GM19099 (cell line): ENCODE data around the gene ZNF687.
A peak's percentile ranks its signal among the peaks of the same experiment; 100 is the strongest.

Source experiments
- POLR2A ChIP-seq: IDR thresholded peaks from 3 replicates; pipeline ENCODE4 v1.6.1; 2011; ENCODE audit warnings: low read depth; ENCODE audit not compliant: insufficient read length; ENCODE audit errors: extremely low read depth

Gene ZNF687

GRCh38 chr1:151290709-151291303, 8.7 kb downstream of the ZNF687 start:
- TF ChIP-seq POLR2A = peak; percentile 19

DNA sequence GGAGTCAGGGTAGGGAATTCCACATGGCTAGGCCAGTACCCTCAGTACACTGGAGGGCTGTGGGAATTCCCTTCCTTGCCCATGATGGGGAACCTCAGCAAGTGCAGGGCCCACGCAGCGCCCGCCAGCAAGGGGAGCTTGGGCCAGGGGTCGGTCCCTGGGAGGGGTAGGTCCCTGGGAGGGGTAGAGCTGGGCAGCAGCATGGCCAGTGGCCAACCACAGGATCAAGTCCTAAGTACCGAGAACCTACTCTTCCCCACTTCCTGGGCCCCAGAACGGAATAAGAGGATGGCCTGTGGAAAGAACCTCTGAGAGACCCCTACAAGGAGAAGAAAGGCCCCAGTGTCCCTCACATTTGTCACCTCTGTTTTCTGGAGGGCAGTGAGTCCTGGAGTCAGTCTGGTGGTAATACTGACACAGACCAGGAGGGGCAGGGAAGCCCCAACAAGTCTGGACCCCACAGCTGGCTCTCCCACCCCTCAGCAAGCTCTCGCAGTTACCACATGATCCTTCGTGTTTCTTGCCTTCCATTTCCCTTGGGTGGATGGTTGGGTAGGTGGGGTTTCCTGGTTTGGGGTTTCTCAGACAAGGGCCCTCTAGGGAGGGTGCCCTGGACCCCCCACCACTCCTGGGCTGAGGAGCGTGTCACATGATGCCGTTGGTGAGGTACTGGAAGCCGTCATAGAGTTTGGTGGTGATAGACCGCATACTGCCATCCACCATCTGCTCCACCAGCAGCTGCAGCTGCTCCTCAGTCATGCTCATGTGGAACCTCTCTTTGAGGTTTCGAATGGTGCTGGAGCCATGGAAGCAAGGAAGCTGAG, 10.3 kb downstream of the ZNF687 start:
- no peak for TF ChIP-seq POLR2A

DNA sequence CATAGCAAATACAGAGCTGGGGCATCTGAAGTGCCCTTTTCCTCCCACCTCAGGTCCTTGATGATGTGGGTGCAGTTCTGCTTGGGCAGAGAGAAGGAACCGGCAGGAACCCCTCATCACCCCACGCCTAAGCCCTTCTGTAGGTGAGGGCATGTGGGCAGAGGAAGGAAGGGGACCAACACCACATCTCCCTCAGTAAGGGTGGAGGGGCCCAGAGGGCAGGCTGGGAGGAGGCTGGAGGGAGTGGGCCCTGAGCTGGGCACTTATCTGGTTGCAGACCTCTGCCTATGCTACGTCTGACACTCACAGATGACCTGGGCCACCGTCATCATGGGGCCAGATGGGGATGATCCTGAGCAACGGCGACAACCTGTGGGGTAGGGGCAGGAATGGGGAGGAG, 11.0 kb downstream of the ZNF687 start:
- TF ChIP-seq POLR2A = no peak

DNA sequence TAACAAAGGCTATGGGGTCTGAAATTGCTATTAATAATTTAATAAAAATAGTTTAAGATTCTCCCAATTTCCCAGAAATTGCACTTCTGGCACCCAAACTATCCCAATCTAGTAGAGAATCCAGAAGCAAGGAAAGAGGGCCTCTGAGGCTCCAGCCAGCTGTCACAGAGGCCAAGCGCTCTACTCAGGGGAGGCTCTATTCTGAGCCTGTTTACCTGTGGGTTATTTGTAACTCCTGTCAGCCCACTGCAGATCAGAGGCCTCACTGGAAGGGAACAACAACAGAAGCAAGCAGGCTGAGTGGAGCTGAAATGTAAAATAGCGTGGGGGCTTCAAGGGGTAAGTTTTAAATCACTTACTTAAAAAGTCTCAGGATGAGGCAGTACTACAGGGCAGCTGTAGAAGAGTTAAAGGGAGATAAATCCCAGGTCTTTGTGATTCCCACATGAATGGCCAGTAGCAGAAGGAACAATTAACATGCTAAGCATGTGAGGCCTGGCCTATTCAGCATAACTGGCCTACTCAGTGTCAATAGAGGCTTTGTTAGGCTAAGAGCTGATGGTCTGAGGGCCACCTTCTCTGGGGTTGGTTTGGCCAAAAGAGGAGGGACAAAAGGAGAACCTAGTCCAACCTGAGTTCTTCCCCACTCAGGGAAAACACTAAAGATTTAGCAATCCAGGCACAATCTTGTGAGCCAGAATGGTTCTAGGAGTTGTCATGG, 12.8 kb downstream of the ZNF687 start:
- no peak for TF ChIP-seq POLR2A

DNA sequence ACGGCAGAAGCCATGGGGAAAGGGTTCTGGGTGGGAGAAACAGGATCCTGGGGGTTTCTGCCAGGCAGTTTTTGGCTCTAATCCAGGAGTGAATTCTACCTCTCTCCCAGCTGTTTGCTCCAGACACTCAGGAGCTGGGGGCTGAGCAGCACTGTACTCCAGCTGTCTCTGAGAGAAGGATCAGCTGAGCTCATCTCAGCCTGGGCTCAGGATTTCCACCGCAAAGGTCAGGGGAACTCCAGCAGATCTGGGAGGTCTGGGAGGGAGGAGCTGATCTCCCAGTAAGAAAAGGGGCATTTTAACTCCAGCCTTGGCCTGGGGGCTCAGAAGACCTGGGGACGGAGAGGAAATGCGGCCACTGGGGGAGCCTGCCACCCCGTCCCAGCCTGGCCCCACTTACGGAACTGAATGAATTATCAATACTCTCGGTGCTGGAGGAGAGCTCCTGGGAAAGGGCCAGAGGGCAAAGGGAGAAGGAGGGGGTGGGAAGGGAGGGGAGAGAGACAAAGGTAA, 27.8 kb downstream of the ZNF687 start:
- no peak for TF ChIP-seq POLR2A

- no peak for TF ChIP-seq POLR2A
These were observed 28.9 kb downstream of the ZNF687 start for GRCh38 chr1:151311011-151311410.

DNA sequence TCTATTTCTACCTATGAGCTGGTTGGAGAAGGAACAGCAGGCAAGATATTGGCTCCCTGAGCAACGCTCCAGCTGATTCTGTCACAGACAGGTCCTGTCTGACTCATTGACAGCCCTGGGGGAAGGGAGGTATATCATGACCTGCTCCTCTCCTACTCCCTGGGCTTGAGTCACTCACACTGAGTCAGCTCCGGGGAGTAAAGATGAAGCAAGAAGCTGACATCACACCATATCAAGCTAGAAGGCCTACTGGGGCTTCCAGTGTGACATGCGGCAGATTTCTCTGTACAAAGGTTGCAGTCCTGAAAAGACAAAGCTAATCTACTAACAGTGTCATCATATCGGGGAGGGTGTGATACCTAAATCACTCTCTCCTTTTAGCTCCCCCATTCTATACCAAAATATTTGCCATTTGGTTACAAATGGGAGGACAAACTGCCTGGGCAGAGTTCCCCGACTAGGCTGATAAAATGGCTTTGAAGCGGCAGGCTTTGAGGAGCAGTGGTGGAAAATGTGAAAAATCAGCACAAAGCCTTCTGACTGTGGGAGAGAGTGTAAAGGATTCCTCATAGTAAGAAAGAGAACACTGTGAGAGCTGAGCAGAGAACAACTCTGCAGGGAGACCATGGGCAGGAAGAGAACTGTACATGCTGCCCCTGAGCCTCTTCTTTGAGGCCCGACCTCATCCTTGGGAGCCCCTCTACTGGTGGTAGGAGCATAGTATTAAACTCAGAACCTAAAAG, 29.7 kb downstream of the ZNF687 start:
- no peak for TF ChIP-seq POLR2A

GRCh38 chr1:151312411-151312810, 30.3 kb downstream of the ZNF687 start:
- no peak for TF ChIP-seq POLR2A

- no peak for TF ChIP-seq POLR2A
These were observed 30.7 kb downstream of the ZNF687 start for GRCh38 chr1:151312826-151313225.

GRCh38 chr1:151313501-151313900, 31.4 kb downstream of the ZNF687 start:
- no peak for TF ChIP-seq POLR2A

- TF ChIP-seq POLR2A = no peak
These were observed 32.2 kb downstream of the ZNF687 start for GRCh38 chr1:151314137-151314875.

GRCh38 chr1:151315565-151316235, 33.6 kb downstream of the ZNF687 start:
- TF ChIP-seq POLR2A = no peak

GRCh38 chr1:151318975-151319374, 36.9 kb downstream of the ZNF687 start:
- no peak for TF ChIP-seq POLR2A

- TF ChIP-seq POLR2A = no peak
These were observed 42.4 kb downstream of the ZNF687 start for GRCh38 chr1:151324390-151324930.

DNA sequence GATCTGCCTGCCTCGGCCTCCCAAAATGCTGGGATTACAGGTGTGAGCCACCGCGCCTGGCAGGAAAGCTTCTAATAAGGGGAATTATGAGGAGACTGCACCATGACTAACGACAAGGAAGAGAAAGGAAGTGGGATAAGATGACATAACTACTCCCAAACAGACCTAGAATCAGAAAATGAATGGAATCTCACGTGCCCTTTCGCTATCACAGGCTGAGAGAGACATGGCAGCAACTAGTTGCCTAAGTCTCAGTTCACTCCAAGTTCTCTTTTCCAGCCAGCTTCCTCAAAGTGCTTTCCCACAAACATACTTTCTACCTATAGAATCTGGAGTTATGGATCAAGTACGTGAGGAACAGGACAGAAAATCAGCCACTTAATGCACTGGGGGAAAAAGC, 43.1 kb downstream of the ZNF687 start:
- TF ChIP-seq POLR2A = no peak
